GM18873 (cell line): ENCODE measurements around the gene SNAP25.

Source experiments
- ATAC-seq: cut with Tn5 transposase; IDR thresholded peaks from one replicate; pipeline ENCODE4 v1.9.1; 2021; ENCODE audit warnings: mild to moderate bottlenecking, moderate library complexity, moderate number of reproducible peaks; ENCODE audit not compliant: unreplicated experiment, low FRiP score

SNAP25 gene

DNA sequence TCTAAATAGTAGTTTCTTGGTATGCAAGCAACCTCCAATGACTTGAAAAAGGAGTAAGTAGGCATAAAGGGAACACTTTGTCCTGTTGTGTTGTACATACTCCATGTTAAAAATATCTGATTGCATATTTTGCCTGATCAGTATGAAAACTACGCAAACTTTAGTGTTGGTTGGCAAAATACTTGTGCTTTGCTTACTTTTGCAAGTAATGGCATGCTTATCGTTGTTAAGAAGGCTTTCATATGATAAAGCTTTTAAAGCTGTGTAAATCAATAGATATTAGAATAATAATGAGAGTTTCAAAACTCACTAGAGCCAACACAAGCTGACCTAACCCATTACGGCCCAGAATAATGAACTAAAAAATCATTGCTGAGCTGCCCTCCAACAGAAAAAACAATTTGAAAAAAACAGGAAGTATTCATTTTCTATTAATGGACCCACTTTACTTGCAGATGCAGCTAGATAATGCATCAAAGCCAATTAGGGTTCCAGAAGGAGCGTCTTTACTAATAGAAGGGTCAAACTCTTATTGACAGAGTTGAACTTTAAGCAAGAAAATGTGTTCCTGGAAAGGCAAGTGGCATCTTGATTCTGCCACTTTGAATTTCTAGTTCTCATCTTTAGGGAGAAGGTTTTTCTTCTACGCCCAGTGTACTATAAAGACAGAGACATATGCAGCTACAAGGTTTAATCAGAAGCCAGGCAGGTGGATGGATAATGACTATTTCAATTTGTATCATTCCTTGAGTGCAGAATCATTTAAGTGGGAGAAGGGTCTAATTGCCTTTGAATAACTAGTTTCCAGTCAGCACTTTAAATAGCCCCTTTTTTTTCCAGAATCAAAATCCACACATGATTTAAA, 82.2 kb downstream of the SNAP25 start:
- ATAC-seq = no peak

- ATAC-seq = no peak
These were observed 85.2 kb downstream of the SNAP25 start for GRCh38 chr20:10303852-10304251.

GRCh38 chr20:10304471-10305046, 85.9 kb downstream of the SNAP25 start:
- ATAC-seq = no peak

DNA sequence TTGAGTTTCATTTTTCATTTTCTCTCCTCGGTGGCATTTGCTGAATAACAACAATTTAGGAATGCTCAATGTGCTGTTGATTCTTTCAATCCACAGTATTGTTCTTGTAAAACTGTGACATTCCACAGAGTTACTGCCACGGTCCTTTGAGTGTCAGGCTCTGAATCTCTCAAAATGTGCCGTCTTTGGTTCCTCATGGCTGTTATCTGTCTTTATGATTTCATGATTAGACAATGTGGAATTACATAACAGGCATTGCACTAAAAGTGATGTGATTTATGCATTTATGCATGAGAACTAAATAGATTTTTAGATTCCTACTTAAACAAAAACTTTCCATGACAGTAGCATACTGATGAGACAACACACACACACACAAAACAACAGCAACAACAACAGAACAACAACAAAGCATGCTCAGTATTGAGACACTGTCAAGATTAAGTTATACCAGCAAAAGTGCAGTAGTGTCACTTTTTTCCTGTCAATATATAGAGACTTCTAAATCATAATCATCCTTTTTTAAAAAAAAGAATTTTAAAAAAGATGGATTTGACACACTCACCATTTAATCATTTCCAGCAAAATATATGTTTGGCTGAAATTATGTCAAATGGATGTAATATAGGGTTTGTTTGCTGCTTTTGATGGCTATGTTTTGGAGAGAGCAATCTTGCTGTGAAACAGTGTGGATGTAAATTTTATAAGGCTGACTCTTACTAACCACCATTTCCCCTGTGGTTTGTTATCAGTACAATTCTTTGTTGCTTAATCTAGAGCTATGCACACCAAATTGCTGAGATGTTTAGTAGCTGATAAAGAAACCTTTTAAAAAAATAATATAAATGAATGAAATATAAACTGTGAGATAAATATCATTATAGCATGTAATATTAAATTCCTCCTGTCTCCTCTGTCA, 88.1 kb downstream of the SNAP25 start:
- ATAC-seq = no peak

DNA sequence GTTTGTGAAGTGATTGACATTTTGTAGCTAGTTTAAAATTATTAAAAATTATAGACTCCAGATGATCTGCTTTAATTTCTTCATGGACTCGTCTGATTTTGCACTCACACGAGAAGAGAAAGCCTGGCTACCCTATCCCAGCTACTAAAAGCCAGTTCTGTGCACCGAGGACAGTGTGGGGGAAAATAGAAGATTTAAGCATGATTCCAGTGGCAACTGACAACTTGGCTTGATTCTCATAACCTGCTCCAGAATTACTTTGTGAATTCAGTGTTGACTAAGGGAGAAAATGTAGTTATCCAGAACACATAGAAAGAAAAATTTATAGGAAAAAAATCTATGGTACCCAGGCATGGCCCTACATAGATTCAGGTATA, 88.7 kb downstream of the SNAP25 start:
- ATAC-seq = no peak

- no peak for ATAC-seq
These were observed 90.0 kb downstream of the SNAP25 start for GRCh38 chr20:10308652-10309051.

DNA sequence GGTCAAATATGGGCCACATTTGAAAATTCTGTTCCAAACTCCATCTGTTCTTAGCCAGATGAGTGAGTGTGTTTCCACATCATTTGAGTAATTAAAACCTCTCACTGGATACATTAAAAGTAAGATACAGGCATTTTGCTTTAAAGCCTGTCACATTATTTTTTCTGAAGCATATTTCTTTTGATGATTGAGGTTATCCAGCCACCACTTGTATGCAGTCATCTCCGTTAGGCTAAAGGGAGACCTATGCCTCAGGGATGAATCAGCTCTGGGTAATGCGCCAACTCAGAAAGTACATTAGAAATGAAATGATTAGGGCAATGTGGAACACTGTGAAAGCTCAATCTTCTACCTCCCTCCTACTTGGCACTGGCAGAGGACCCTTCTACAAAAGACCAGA, 90.7 kb downstream of the SNAP25 start:
- ATAC-seq = no peak

DNA sequence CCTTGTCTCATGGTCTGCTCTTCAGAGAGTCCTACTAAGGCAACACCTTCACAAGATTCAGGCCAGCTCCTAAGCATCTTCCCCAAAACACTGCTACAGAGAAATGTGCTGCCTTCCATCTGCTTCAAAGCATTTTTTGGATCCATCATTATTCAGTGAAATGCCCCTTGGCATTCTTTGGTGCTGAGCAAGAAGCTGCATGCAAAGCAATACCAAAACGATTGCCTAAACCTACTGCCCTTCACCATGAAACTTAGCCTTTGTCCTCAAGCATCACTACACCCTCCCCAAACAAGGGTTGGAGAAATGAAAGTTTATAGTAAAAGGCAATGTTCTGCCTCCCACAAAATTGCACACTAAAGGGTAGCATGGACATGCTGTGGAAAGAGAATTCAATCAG, 93.5 kb downstream of the SNAP25 start:
- ATAC-seq = no peak

DNA sequence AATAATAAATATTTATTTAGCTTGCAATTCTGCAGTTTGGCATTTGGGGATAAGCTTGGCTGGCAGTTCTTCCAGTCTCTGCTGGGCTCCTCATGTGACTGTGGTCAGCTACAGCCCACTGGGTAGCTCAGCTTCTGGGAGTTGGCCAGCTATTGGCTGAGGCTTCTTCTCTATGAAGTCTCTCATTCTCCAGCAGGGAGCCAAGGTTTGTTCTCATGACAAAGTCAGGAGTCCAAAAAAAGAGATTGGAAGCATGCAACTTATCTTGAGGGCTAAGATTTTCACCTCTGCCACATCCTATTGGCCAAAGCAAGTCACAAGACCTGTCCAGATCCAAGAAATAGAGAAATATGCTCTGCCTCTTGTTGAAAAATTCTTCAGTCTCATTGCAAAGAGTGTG, 94.6 kb downstream of the SNAP25 start:
- ATAC-seq = no peak

DNA sequence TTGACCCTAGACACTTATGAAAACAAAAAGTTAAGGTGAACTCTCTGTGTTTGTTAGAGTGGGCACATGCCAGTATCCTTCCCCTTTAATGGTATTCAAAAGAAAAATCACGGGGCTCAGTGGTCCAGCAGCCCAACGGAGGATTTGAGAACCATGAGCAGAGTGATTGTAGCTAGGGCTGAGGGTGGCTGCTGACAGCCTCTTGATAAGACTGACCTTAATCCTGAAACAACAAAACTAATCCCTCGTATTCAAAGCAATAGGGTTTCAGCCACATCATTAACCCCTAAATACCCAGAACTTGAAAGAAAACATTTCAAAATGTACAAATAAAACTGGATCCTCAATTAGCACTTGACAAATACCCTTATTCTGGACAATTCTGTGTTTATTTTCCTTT, 95.1 kb downstream of the SNAP25 start:
- no peak for ATAC-seq

GRCh38 chr20:10314198-10314597, 95.6 kb downstream of the SNAP25 start:
- no peak for ATAC-seq

- ATAC-seq = no peak
These were observed 96.5 kb downstream of the SNAP25 start for GRCh38 chr20:10315138-10315537.

DNA sequence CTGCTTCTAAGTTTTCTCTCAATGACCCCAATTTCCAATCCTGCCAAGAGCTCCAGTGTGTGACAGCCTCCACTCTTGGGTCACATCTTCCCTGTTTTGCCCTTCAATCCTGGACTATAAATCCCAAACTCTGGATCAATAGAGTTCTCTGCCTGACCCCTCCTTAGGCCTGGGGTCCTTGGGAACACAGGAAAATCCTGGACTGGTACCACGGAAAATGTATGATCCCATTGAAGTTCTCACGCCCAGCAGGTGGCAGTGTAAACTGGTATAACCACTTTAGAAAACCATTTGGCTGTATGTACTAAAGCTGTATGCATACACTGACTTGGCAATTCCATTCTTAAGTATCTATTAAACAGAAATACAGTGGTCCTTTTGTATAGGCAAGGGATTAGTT, 98.0 kb downstream of the SNAP25 start:
- no peak for ATAC-seq

- no peak for ATAC-seq
These were observed 99.8 kb downstream of the SNAP25 start for GRCh38 chr20:10318291-10319024.

DNA sequence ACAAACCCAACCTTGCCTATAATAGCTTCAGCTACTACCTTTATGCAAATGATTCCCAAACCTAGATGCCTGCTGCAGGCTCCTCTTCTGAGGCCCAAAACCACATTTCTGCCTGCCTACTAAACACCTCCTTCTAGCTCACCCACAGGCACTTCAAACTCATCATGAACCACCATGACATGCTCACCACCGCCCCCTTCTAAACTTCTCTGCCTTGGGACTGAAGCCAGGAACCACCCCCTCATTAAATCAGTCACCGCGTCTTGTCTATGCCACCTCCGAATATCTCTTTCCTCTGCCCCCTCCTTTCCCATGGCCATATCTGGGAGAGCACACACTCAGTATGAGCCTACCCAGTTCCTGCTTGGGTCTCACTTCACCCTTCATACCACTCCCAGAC, 101.2 kb downstream of the SNAP25 start:
- ATAC-seq = no peak

GRCh38 chr20:10321138-10321717, 102.6 kb downstream of the SNAP25 start:
- ATAC-seq = no peak

GRCh38 chr20:10322073-10323012, 103.7 kb downstream of the SNAP25 start:
- no peak for ATAC-seq

GRCh38 chr20:10323729-10324128, 105.1 kb downstream of the SNAP25 start:
- no peak for ATAC-seq

GRCh38 chr20:10324198-10324847, 105.7 kb downstream of the SNAP25 start:
- no peak for ATAC-seq
